Skeletal muscle tissue (tissue), 4 donors: ENCODE results near the gene SMC2. TPM values are rescaled to one million over a fixed set of nuclear protein-coding genes. Genes with fewer than 3 reads are reported as not detected.

Experiments
- H3K27ac ChIP-seq: one replicate; pipeline ENCODE4 v1.7.0; 2013; ENCODE audit warnings: mild to moderate bottlenecking, low read depth, low read length, inconsistent platforms
- H3K27me3 ChIP-seq, 3 donors: one replicate each; pipeline ENCODE4 v1.7.0; 2013; ENCODE audit warnings: low read length in 3 of 3; ENCODE audit not compliant: control insufficient read depth in 3 of 3, insufficient read depth in 3 of 3
- H3K36me3 ChIP-seq, 3 donors: one replicate each; pipeline ENCODE4 v1.7.0; 2013; ENCODE audit warnings: low read length in 3 of 3; ENCODE audit not compliant: control insufficient read depth in 3 of 3, insufficient read depth in 3 of 3
- H3K4me1 ChIP-seq, 3 donors: one replicate each; pipeline ENCODE4 v1.7.0; 2013; ENCODE audit warnings: low read length in 3 of 3, mild to moderate bottlenecking in 3 of 3; ENCODE audit not compliant: control insufficient read depth in 3 of 3, insufficient read depth in 3 of 3
- H3K4me3 ChIP-seq, 3 donors: one replicate each; pipeline ENCODE4 v1.7.0; 2013; ENCODE audit warnings: low read length in 3 of 3
- H3K9ac ChIP-seq, 3 donors: one replicate each; pipeline ENCODE4 v1.7.0; 2013; ENCODE audit warnings: low read length in 3 of 3, mild to moderate bottlenecking in 3 of 3, moderate library complexity in 2 of 3, low read depth in 1 of 3
- H3K9me3 ChIP-seq, 3 donors: one replicate each; pipeline ENCODE4 v1.7.0; 2013; ENCODE audit warnings: low read length in 3 of 3; ENCODE audit not compliant: control insufficient read depth in 3 of 3
- total RNA-seq: library from RNA; depleted of rRNA; stranded (reverse); fragments of >200 nt; gene quantifications from one replicate; pipeline ENCODE4 v1.2.3, GENCODE V29; 2014
- donor health status: Osteomylitis.

SMC2 gene
- total RNA-seq, 1 donor from 2014 or later: 11.5 TPM

DNA sequence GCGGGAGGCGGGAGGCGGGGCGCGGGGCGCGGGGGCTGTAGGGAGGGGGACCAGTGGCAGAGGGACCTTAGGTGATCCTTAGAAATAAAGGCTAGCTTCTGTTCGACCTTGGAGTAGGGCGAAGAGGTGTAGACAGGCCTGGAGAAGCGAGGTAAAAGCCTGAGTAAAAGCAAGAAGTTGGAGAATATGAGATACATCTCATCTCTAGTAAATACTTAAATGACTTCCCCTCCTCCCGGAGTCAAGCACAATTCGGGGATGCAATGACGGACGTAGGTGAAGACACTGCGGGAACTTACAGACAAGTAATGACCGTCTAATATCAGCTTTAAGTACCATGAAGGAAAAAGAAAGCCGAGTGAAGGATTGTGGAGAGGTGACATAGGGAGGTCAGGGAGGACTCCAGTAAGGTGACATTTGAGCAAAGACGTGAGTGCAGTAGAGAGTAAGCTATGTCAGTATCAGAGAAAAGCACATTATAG is 466 bp downstream of the SMC2 start:
- peaks cover 19 to 27% (median 20%) of the 10 kb centered on the region in 3 donors for H3K4me1 ChIP-seq
- H3K27ac ChIP-seq: peak overlapping the region; percentile 96
- H3K36me3 ChIP-seq: no peaks in the 10 kb centered on the region
- peak overlapping the region; percentile 59 to 88 (median 68) for H3K9ac ChIP-seq
- no peaks in the 10 kb centered on the region for H3K9me3 ChIP-seq
- H3K27me3 ChIP-seq: no peaks in the 10 kb centered on the region
- peak overlapping the region; percentile 84 to 95 (median 88) for H3K4me3 ChIP-seq

DNA sequence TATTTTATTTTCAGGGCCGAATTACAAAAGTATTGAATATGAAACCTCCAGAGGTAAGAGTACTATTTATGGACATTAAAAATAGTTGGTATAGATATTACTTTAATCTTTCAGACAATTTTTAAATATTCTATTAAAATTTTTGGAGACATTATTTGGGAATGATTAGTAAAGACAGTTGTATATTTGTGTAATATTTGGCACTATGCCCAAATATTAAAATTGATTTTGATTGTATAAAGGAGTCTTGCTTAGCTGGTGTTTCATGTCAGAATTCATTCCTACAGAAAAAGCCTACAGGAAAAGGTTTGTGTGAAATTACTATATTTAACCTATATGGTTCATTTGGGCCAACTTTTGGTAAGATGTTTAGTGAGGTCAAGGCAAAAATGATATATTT is 5.5 kb downstream of the SMC2 start:
- H3K9ac ChIP-seq: no peak overlapping the region
- H3K27me3 ChIP-seq: no peaks in the 10 kb centered on the region
- H3K4me3 ChIP-seq: no peak overlapping the region
- peaks cover 3 to 8% (median 5%) of the 10 kb centered on the region in 3 donors for H3K4me1 ChIP-seq
- H3K9me3 ChIP-seq: no peaks in the 10 kb centered on the region
- peaks cover 8 to 30% (median 27%) of the 10 kb centered on the region in 3 donors for H3K36me3 ChIP-seq
- no peak overlapping the region for H3K27ac ChIP-seq

DNA sequence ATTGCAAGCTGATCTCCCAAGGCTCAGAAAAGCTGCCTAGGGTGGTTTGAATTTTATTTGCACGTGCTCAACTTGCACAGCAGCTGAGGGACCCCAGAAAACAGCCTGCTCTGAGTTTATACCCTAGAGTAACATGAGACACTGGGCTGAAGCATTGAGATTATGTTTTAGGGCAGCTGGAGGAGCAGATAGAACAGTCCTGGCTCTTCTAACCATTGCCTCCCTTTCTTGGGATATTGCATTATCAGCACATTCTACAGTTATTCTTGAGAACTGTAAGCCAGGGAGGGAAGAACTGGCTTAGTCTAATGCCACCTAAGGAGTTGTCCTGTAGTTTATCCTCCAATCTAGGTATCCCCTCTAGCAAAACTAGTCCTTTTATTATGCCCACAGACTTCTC is 10.3 kb downstream of the SMC2 start:
- no peak overlapping the region for H3K27ac ChIP-seq
- H3K36me3 ChIP-seq: peaks cover 16 to 51% (median 47%) of the 10 kb centered on the region in 3 donors
- no peak overlapping the region for H3K4me3 ChIP-seq
- no peaks in the 10 kb centered on the region for H3K9me3 ChIP-seq
- H3K9ac ChIP-seq: no peak overlapping the region
- no peaks in the 10 kb centered on the region for H3K4me1 ChIP-seq
- H3K27me3 ChIP-seq: no peaks in the 10 kb centered on the region

DNA sequence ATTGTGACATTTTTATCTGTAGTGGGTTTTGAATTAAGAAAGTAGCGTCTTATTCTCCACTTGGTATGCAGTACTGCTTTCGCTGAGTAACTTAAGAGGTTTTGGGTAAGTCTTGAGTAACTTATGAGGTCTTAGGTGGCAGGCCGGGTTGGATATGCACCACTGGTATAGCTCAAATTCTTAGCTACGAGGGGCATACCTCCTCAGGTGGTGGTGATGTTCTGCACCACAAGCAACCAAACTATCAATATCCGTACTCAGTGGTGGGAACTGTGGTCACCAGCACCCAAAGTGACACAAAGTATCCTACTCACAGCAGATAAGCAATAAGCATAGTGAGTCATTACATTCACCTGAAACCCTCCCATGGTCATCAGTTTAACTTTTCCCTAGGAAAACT is 13.7 kb downstream of the SMC2 start:
- Histone ChIP-seq H3K27me3 (no peaks in the 10 kb centered on the region), H3K36me3 (peaks cover 14 to 45% (median 31%) of the 10 kb centered on the region in 3 donors), H3K4me3 (no peak overlapping the region), H3K9ac (no peak overlapping the region), H3K27ac (no peak overlapping the region), H3K9me3 (no peaks in the 10 kb centered on the region), H3K4me1 (no peaks in the 10 kb centered on the region)

DNA sequence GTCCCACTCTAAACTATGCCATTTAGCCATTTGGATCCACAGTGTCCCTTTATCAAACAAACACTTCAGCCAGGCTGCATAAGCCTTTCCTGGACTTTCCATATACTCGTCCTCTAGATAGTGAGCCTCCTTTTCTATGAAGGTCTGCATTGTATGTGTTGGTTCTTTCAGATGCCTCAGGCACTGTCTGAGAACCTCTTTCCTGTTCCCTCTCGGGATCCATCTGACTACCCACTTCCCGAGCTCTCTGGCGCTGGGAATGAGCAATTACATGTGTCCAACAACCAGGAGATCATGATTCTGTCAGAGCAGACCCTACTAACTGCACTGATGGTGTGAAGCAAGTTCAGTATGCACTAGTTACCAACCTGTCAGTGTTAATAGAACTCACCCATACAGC is 14.2 kb downstream of the SMC2 start:
- Histone ChIP-seq H3K27ac (no peak overlapping the region), H3K27me3 (no peaks in the 10 kb centered on the region), H3K9me3 (no peaks in the 10 kb centered on the region), H3K36me3 (peaks cover 14 to 42% (median 28%) of the 10 kb centered on the region in 3 donors), H3K4me3 (no peak overlapping the region), H3K4me1 (no peaks in the 10 kb centered on the region), H3K9ac (no peak overlapping the region)

DNA sequence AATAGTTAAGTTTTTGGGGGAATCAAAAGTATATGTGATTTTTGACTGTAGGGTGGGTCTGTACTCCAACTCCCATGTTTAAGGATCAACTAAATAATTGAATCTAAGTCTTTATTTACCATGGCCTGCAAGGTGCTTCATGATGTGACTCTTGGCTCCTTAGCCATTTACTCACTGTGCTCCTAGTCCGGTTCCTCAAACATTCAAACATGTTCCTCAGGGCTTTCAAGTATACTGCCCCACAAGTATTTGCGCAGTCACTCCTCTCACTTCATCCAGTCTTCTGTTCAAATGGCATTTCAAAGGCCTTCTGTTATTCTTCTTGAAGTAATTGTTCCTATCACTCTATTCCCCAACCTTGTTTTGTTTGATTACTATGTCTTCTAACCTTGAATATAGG is 16.4 kb downstream of the SMC2 start:
- Histone ChIP-seq H3K27me3 (no peaks in the 10 kb centered on the region), H3K9ac (no peak overlapping the region), H3K27ac (no peak overlapping the region), H3K4me3 (no peak overlapping the region), H3K36me3 (peaks cover 2 to 21% (median 12%) of the 10 kb centered on the region in 3 donors), H3K9me3 (no peaks in the 10 kb centered on the region), H3K4me1 (no peaks in the 10 kb centered on the region)

DNA sequence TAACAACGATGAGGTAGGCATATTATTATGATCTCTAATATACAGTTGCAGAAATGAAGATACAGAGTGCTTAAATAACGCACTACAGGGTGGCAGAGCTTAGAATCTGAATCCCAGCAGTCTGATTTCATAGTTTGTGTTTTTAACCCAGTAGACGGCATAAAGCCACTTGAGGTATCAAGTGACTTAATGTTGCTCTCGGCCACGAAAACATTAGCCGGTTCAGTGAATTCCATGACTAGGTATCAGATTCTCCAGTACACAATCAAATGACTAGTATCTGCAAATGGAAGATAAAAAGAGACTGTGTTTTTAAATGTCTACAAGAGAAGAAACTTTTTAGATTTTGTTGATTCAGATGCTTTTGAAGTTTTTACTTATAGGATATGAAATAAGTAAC is 24.8 kb downstream of the SMC2 start:
- no peaks in the 10 kb centered on the region for H3K9me3 ChIP-seq
- H3K4me3 ChIP-seq: no peak overlapping the region
- no peaks in the 10 kb centered on the region for H3K4me1 ChIP-seq
- H3K36me3 ChIP-seq: peaks cover 2 to 21% (median 9%) of the 10 kb centered on the region in 3 donors
- no peak overlapping the region for H3K9ac ChIP-seq
- H3K27me3 ChIP-seq: no peaks in the 10 kb centered on the region
- H3K27ac ChIP-seq: no peak overlapping the region

DNA sequence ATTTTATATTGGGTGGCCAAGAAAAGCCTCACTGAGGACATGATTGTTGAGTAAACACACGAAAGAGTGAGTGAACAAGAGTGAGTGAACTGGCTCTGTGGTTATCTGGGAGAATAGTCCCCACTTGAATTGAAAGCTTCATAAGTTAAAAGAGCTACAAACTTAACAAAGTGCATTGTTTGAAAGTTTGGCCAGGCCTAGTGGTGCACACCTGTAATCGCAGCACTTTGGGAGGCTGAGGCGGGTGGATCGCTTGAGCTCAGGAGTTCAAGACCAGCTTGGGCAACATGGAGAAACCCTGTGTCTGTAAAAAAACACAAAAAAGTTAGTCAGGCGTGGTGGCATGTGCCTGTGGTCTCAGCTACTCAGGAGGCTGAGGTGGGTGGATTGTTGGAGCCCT is 26.9 kb downstream of the SMC2 start:
- Histone ChIP-seq H3K4me1 (no peaks in the 10 kb centered on the region), H3K27ac (no peak overlapping the region), H3K9me3 (no peaks in the 10 kb centered on the region), H3K9ac (no peak overlapping the region), H3K36me3 (peaks cover 5 to 25% (median 15%) of the 10 kb centered on the region in 3 donors), H3K4me3 (no peak overlapping the region), H3K27me3 (no peaks in the 10 kb centered on the region)

DNA sequence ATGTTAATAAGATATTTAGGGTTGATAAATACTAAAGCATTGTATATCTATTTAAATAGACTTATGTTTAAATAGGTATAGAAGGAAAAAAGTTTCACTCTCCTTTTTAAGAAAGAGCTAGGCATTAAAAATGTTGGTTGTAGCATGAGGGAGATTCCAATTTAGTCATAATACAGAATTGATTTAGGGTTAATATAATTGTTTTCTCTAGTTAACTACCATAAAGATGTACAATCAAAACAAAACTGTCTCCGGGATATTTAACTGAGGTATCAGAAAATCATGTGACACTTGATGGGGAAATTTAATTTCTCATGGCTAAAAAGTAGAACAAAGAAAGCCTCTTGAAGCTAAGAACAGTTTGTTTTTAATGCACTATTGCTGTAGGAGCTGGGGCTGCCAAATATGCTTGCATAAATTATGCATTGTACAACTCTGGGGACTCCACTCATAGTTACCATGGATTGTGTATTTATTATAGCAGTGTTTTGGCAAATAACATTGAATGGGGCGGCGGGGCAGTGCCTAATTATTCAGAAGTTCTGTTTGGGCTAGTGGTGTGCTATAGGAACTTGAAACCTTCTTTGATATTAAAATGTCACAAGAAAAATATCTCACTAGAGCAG is 44.2 kb downstream of the SMC2 start:
- no peak overlapping the region for H3K4me3 ChIP-seq
- H3K9ac ChIP-seq: no peak overlapping the region
- H3K27ac ChIP-seq: no peak overlapping the region
- no peaks in the 10 kb centered on the region for H3K27me3 ChIP-seq
- H3K36me3 ChIP-seq: peaks cover 0 to 30% (median 23%) of the 10 kb centered on the region in 3 donors
- H3K9me3 ChIP-seq: no peaks in the 10 kb centered on the region
- H3K4me1 ChIP-seq: no peaks in the 10 kb centered on the region

DNA sequence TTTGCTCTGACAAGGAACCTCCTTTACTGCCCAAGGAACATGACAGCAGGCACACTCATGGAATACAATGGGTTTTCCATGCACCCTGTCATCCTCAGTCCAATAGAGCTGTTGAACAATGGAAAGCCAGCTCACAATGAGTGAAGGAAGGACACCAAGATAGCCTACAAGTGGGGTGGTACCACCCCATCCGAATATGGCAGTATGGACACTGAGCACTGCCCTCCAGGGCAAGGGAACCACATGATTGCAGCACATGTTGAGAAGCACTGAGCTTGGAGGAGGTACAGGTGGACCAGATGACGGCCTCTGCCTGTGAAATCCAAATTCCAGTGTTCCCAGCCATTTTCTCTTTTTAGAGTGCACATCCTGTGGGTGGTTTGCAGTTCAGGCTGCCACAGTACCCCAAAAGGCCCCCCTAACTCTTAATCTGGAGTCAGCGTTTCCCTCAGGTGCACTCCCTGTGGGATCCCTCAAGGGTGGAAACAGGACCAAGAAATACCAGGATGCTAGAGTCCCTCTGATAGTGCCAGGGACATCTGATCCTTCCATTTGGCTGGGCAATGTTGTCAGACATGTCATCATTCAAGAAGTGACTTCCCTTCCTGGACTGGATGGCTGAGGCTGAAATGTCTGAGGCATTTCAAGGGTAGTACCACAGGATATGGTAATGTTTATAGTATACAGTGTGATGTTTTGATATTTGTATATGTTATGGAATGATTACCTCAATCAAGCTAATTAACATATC is 48.9 kb downstream of the SMC2 start:
- Histone ChIP-seq H3K4me1 (no peaks in the 10 kb centered on the region), H3K9me3 (no peaks in the 10 kb centered on the region), H3K36me3 (peaks cover 0 to 10% (median 0%) of the 10 kb centered on the region in 3 donors), H3K9ac (no peak overlapping the region), H3K4me3 (no peak overlapping the region), H3K27ac (no peak overlapping the region), H3K27me3 (no peaks in the 10 kb centered on the region)
